ENCODE results near the gene C1QTNF12. TPM values are rescaled to one million over a fixed set of nuclear protein-coding genes. Genes with fewer than 3 reads are reported as not detected.
A peak's percentile ranks its signal among the peaks of the same experiment; 100 is the strongest.
"Not testable (repeated sequence)": the region's sequence is repeated elsewhere in the genome, so short reads cannot be mapped to it uniquely, and the experiment has no call there.

The C1QTNF12 gene
- total RNA-seq, 1 donor from 2014 or later: 2.6 TPM

DNA sequence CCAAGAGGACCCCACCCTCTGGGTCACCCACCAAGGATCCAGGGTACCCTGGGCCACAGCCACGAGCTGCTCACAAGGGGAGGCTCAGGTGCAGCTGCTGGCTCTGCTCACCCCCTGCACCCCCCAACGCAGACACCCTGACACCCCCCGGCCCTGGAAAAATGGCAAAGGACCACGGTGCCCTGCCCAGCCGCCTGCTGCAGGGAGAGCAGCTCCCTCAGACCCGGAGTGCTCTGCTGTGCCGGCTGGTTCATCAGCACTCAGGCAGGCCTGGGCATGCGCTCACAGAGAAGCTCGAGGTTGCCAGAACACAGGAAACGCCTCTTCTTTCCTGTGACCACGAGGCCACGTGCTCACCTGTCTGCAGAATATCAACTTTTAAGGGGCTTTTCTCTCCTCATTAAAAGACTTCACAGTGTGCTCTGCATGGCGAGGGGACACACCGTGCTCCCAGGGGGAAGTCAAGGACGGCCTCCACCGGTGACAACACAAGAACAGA is 4.3 kb upstream of the C1QTNF12 start:
- intact Hi-C loops (cut with DNase I): no loop called here
- ATAC-seq (peak; percentile 13), DNase-seq (no peak)
- no peak for TF ChIP-seq CTCF (IDR thresholded peaks at IDR 0.05)
- no peak overlapping the region for H3K4me3 ChIP-seq
- H3K4me1 ChIP-seq: no peaks in the 10 kb centered on the region
- H3K27ac ChIP-seq: no peak overlapping the region
- H3K27me3 ChIP-seq: peaks cover 6% of the 10 kb centered on the region
- no peaks in the 10 kb centered on the region for H3K9me3 ChIP-seq
- H3K36me3 ChIP-seq: peaks cover 37% of the 10 kb centered on the region

GRCh38 chr1:1248009-1248913 is 1.7 kb upstream of the C1QTNF12 start:
- ATAC-seq; H3K9me3 ChIP-seq; DNase-seq; H3K4me1 ChIP-seq; intact Hi-C loops (cut with DNase I); H3K27ac ChIP-seq; H3K4me3 ChIP-seq: not testable (repeated sequence)
- Histone ChIP-seq H3K36me3 (peaks cover 12% of the 10 kb centered on the region), H3K27me3 (peaks cover 11% of the 10 kb centered on the region)

GRCh38 chr1:1247341-1247913 is 905 bp upstream of the C1QTNF12 start:
- intact Hi-C loops (cut with DNase I): no loop called here
- Histone ChIP-seq H3K4me1 (no peaks in the 10 kb centered on the region), H3K9me3 (no peaks in the 10 kb centered on the region), H3K36me3 (peaks cover 6% of the 10 kb centered on the region), H3K27me3 (peaks cover 11% of the 10 kb centered on the region), H3K27ac (no peak overlapping the region), H3K4me3 (no peak overlapping the region)
- ATAC-seq (no peak), DNase-seq (no peak)
- no peak for TF ChIP-seq CTCF (IDR thresholded peaks at IDR 0.05)

DNA sequence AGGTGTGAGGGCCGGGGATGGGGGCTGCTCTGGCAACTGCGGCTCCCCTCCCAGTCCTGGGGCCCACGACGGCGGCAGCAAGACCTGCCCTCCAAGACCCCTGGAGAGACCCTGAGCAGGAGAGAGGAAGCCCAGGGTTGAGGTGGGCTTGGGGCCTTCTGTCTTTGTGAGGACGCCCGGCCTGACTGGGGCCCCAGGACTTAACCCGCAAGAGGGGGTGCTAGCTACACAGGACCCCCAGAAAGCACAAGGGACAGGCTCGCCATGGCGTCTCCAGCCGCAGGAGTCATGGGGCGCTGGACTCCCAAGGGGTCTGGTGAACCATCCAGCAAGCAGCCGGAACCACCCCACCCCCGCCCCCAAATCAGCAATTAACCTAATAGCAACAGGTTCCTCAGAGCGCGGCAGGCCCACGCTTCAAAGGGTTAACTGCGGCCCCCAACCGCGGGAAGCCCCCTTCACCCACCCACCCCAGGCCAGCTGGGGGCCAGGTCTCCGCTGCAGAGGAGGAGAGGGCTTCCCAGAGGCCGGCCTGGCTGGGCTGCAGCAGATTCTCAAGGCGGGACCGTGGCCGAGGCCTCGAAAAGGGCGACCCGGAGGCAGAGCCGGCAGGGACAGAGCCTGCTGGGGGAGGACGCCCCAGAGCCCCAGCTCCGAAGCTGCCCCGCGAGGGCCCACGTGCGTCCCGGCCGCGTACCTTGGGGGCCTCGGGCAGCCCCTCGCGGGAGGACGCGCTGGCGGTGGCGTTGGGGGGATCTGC is 525 bp downstream of the C1QTNF12 start:
- Histone ChIP-seq H3K9me3 (no peaks in the 10 kb centered on the region), H3K27me3 (peaks cover 11% of the 10 kb centered on the region), H3K27ac (no peak overlapping the region), H3K4me1 (no peaks in the 10 kb centered on the region), H3K4me3 (no peak overlapping the region), H3K36me3 (no peaks in the 10 kb centered on the region)
- ATAC-seq (no peak), DNase-seq (peak; percentile 62)
- intact Hi-C loops (cut with DNase I): no loop called here
- no peak for TF ChIP-seq CTCF (IDR thresholded peaks at IDR 0.05)

DNA sequence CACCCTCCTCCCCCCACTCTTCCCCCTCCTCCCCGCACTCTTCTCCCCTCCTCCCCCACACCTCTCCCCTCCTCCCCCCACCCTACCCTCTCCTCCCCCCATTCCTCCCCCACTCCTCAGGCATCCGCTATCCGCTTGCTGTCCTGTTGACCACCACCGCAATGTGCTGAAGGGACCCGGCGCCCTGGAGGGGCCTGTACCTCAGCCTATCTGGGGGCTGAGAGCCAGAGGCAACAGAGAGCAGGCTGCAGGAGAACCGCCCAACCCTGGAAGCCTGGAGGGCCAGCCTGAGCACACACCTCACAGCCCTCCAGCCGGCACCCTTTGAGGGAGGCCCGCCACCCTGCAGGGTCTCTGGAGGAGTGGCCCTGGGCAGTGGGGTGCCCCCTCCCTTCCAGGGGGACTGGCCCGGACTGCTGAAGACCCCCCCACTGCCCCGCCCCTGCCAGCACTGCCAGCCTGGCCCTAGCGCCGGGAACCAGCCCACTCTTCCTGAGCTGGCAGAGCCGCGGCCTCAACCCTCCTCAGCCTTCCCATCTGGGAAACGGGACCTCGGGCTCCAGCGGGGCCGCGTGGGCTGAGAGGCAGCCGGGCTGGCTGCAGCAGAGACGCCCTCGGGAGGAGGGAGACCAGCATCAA is 1.2 kb downstream of the C1QTNF12 start:
- H3K27me3 ChIP-seq: peaks cover 11% of the 10 kb centered on the region
- no peaks in the 10 kb centered on the region for H3K4me1 ChIP-seq
- DNase-seq (peak; percentile 62), ATAC-seq (no peak)
- H3K36me3 ChIP-seq: no peaks in the 10 kb centered on the region
- H3K27ac ChIP-seq: no peak overlapping the region
- H3K4me3 ChIP-seq: no peak overlapping the region
- no peak for TF ChIP-seq CTCF (IDR thresholded peaks at IDR 0.05)
- intact Hi-C loops (cut with DNase I): no loop called here
- no peaks in the 10 kb centered on the region for H3K9me3 ChIP-seq

Measured in upper lobe of right lung (tissue), 1 donor.